Measurements from ENCODE around the gene LAMA5.

DNA sequence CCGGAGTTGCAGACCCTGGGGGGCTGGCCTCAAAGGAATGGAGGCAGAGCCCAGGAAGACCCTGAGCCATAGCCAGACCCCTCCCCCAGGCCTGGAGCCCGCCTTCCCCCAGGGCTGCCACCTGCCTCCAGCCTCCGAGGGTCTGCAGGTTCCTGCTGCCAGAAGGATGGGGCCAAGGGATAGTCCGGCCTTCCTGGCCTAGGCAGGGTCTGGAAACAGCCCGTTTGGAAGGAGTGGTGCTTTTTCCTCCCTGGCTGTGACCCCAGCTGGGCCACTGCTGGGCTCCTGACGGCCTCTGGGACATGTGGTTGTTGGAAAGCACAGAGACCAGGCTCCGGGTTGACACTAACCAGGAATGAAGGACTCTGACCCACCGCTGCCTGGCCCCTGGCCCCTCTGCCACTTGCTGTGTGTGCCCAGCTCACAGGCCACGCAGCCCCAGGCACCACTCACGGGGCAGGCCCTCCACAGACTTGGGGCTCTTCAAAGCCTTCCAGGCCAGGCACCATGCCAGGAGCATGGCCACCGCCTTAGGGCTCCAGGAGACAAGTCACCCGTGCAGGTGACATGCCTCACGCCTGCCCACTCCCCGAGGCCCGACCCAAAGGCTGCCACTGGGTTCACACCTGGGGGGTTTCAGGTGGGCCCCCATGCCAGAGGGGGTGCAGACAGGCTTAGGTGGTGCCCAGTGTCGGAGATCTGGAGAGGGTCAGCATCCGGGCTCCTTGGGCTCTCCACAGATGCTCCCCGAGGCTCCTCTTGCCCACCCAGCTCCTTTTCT, 3.9 kb upstream of the LAMA5 start:
- TF ChIP-seq, protein P1, sequence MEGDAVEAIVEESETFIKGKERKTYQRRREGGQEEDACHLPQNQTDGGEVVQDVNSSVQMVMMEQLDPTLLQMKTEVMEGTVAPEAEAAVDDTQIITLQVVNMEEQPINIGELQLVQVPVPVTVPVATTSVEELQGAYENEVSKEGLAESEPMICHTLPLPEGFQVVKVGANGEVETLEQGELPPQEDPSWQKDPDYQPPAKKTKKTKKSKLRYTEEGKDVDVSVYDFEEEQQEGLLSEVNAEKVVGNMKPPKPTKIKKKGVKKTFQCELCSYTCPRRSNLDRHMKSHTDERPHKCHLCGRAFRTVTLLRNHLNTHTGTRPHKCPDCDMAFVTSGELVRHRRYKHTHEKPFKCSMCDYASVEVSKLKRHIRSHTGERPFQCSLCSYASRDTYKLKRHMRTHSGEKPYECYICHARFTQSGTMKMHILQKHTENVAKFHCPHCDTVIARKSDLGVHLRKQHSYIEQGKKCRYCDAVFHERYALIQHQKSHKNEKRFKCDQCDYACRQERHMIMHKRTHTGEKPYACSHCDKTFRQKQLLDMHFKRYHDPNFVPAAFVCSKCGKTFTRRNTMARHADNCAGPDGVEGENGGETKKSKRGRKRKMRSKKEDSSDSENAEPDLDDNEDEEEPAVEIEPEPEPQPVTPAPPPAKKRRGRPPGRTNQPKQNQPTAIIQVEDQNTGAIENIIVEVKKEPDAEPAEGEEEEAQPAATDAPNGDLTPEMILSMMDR (IDR thresholded peaks at IDR 0.05), result no peak
- TF ChIP-seq POLR2A (IDR thresholded peaks at IDR 0.05), result no peak

Measured in right lobe of liver (tissue), 4 donors.